Keratinocyte (primary cell): Measurements from ENCODE around the gene STK38. TPM values are rescaled to one million over a fixed set of nuclear protein-coding genes. Genes with fewer than 3 reads are reported as not detected.
A peak's percentile ranks its signal among the peaks of the same experiment; 100 is the strongest.

ENCODE experiments used
- DNase-seq: peaks from one replicate; pipeline ENCODE4 v3.0.0-alpha.2; 2011; ENCODE audit warnings: low read depth, missing footprints, low spot score
- FAIRE-seq: peaks from 2 replicates; lab custom pipeline; 2011; peaks lifted over from hg19 to GRCh38; lab: Jason Lieb, UNC
- H2AFZ ChIP-seq: 2 replicates; pipeline ENCODE4 v1.6.0; 2012; ENCODE audit warnings: low read length, control low read depth, inconsistent platforms; ENCODE audit not compliant: control insufficient read depth
- H3K27ac ChIP-seq: 2 replicates; pipeline ENCODE4 v1.5.1; 2011; ENCODE audit warnings: low read length; ENCODE audit not compliant: control insufficient read depth, insufficient read depth
- H3K27me3 ChIP-seq: 3 replicates; pipeline ENCODE4 v1.6.0; 2011; ENCODE audit warnings: low read length; ENCODE audit not compliant: control insufficient read depth, insufficient read depth; ENCODE audit errors: extremely low read depth
- H3K36me3 ChIP-seq, 2 experiments: 2 replicates in 1 of 2; 3 replicates in 1 of 2; pipeline ENCODE4 v1.5.1; 2011; ENCODE audit warnings: low read length in 2 of 2, mild to moderate bottlenecking in 1 of 2; ENCODE audit not compliant: control insufficient read depth in 2 of 2, insufficient read depth in 2 of 2; ENCODE audit errors: extremely low read depth in 1 of 2
- H3K4me1 ChIP-seq: 3 replicates; pipeline ENCODE4 v1.5.1; 2011; ENCODE audit warnings: low read length; ENCODE audit not compliant: control insufficient read depth, insufficient read depth; ENCODE audit errors: extremely low read depth
- H3K4me2 ChIP-seq: 3 replicates; pipeline ENCODE4 v1.6.0; 2011; ENCODE audit warnings: low read depth, low read length; ENCODE audit not compliant: control insufficient read depth, insufficient read depth; ENCODE audit errors: extremely low read depth
- H3K4me3 ChIP-seq, 3 experiments: fragments of 200-600 bp in 1 of 3; sonication (generic) in 1 of 3; 2 replicates in 2 of 3; 3 replicates in 1 of 3; pipeline ENCODE4 v1.5.1; 2011 to 2016; ENCODE audit warnings: low read length in 3 of 3, mild to moderate bottlenecking in 3 of 3, control low read depth in 2 of 3, inconsistent platforms in 1 of 3, low read depth in 1 of 3, mixed read lengths in 1 of 3, mixed run types in 1 of 3, moderate library complexity in 1 of 3; ENCODE audit not compliant: control insufficient read depth in 2 of 3, insufficient read depth in 2 of 3; ENCODE audit errors: extremely low read depth in 1 of 3
- H3K79me2 ChIP-seq: 2 replicates; pipeline ENCODE4 v1.6.0; 2012; ENCODE audit warnings: low read length; ENCODE audit not compliant: control insufficient read depth, insufficient read depth
- H3K9ac ChIP-seq: 3 replicates; pipeline ENCODE4 v1.6.0; 2011; ENCODE audit warnings: low read length; ENCODE audit not compliant: control insufficient read depth, insufficient read depth; ENCODE audit errors: extremely low read depth
- H3K9me1 ChIP-seq: 3 replicates; pipeline ENCODE4 v1.6.0; 2011; ENCODE audit warnings: low read length; ENCODE audit not compliant: control insufficient read depth, insufficient read depth; ENCODE audit errors: extremely low read depth
- H3K9me3 ChIP-seq: 2 replicates; pipeline ENCODE4 v1.5.1; 2012; ENCODE audit warnings: low read depth, low read length; ENCODE audit not compliant: control insufficient read depth
- H4K20me1 ChIP-seq: 3 replicates; pipeline ENCODE4 v1.6.0; 2011; ENCODE audit warnings: low read length; ENCODE audit not compliant: control insufficient read depth, insufficient read depth; ENCODE audit errors: extremely low read depth
- CTCF ChIP-seq, 3 experiments: IDR thresholded peaks in 1 of 3; conservative IDR thresholded peaks in 1 of 3; optimal IDR thresholded peaks in 1 of 3; 2 replicates in 2 of 3; 3 replicates in 1 of 3; pipeline versions ENCODE3 to v1.5.1; 2011; ENCODE audit warnings: low read length in 3 of 3, mild to moderate bottlenecking in 3 of 3, moderate library complexity in 2 of 3, control low read depth in 1 of 3, inconsistent platforms in 1 of 3; ENCODE audit not compliant: insufficient read depth in 2 of 3; ENCODE audit errors: extremely low read depth in 1 of 3
- EZH2 ChIP-seq: IDR thresholded peaks from one replicate; pipeline ENCODE4 v1.6.1; 2012; ENCODE audit warnings: inconsistent platforms, mild to moderate bottlenecking, low read length, moderate library complexity
- dilution Hi-C: fragments of 300-500 bp; cut with MboI; formaldehyde crosslinking; loops from one replicate; pipeline ENCODE4 v1.7.0; 2020; ENCODE audit warnings: low sequenced_read_pairs; ENCODE audit not compliant: extremely low pct_ligation_motif_present
- polyA minus RNA-seq, 3 experiments: library from RNA; depleted of rRNA, polyadenylated mRNA; stranded (reverse); fragments of >200 nt; gene quantifications; 1 replicate in 1 of 3; 2 replicates in 1 of 3; 3 replicates in 1 of 3; pipeline ENCODE4 v1.2.3, GENCODE V29; 2011
- polyA plus RNA-seq, 5 experiments: library from polyadenylated mRNA; depleted of rRNA in 3 of 5; stranded (reverse) in 3 of 5; stranded (forward) in 1 of 5; unstranded in 1 of 5; fragments of >200 nt; gene quantifications; 1 replicate in 1 of 5; 2 replicates in 3 of 5; 3 replicates in 1 of 5; pipeline versions ENCODE4 v1.2.1 to v1.2.3, GENCODE V29; 2011 to 2012; ENCODE audit warnings: missing spikeins in 2 of 5, low read depth in 1 of 5, low replicate concordance in 1 of 5

STK38 gene
- polyA plus RNA-seq (16.1 to 28.4 TPM (median 24.4 TPM) in 3 replicates), polyA minus RNA-seq (11.6 to 19.2 TPM (median 13.8 TPM) in 3 replicates)
- polyA plus RNA-seq (2011; ENCODE audit: low read depth): 28.7 TPM
- 19.3 and 33.2 TPM in 2 replicates for polyA plus RNA-seq (2011; cell fraction: cytosol; rRNA removed)
- 44.1 and 53.0 TPM in 2 replicates for polyA plus RNA-seq (2011; cell fraction: nucleus; rRNA removed)
- 25.6 and 26.2 TPM in 2 replicates for polyA plus RNA-seq (2012; ENCODE audit: low replicate concordance)
- polyA minus RNA-seq (2011; cell fraction: cytosol; rRNA and poly(A)+ RNA removed): 9.2 TPM
- polyA minus RNA-seq (2011; cell fraction: nucleus; rRNA and poly(A)+ RNA removed): 12.9 and 26.6 TPM in 2 replicates

- DNase-seq (peak; percentile 44), FAIRE-seq (no peak)
- Histone ChIP-seq H3K9me1 (no peaks in the 10 kb centered on the region), H3K27me3 (no peaks in the 10 kb centered on the region), H3K79me2 (peaks cover 42% of the 10 kb centered on the region), H3K4me3 (peak within 1 kb of the TSS; percentile 95 to 100 (median 97)), H4K20me1 (no peaks in the 10 kb centered on the region), H3K9ac (peak within 1 kb of the TSS; percentile 92), H3K27ac (peak within 1 kb of the TSS; percentile 86), H3K36me3 (no peaks in the 10 kb centered on the region), H3K4me2 (peak within 1 kb of the TSS; percentile 96), H3K9me3 (no peaks in the 10 kb centered on the region), H3K4me1 (peaks cover 18% of the 10 kb centered on the region), H2AFZ (peak within 1 kb of the TSS; percentile 98)
- dilution Hi-C loops: no loop called here
- TF ChIP-seq CTCF (optimal IDR thresholded peaks at IDR 0.05 in 1 of 3, IDR thresholded peaks at IDR 0.05 in 1 of 3, conservative IDR thresholded peaks at IDR 0.05 in 1 of 3; ENCODE audit: extremely low read depth in 1 of 3, insufficient read depth in 2 of 3, low read length in 3 of 3) (peak in 2 of 3 experiments; percentile 14 to 54), EZH2 (no peak)
These were observed at the start of gene STK38 for GRCh38 chr6:36546920-36547645. TSS of gene STK38 (minus strand) at chr6:36547479. CDS start at chr6:36540202, 7,277 bp downstream.

GRCh38 chr6:36596356-36596755 is 49.1 kb upstream of the STK38 start:
- Histone ChIP-seq H3K27ac (peak overlapping the region; percentile 99), H3K9me3 (no peaks in the 10 kb centered on the region), H3K9ac (peak overlapping the region; percentile 99), H3K4me3 (peak overlapping the region; percentile 83 to 100 (median 99)), H4K20me1 (peaks cover 64% of the 10 kb centered on the region), H3K27me3 (no peaks in the 10 kb centered on the region), H3K4me2 (peak overlapping the region; percentile 97), H3K79me2 (peaks cover 75% of the 10 kb centered on the region), H3K36me3 (peaks cover 16 to 55% of the 10 kb centered on the region in 2 experiments), H3K4me1 (peaks cover 44% of the 10 kb centered on the region), H2AFZ (no peak overlapping the region), H3K9me1 (no peaks in the 10 kb centered on the region)
- DNase-seq (no peak), FAIRE-seq (no peak)
- TF ChIP-seq CTCF (optimal IDR thresholded peaks at IDR 0.05 in 1 of 3, IDR thresholded peaks at IDR 0.05 in 1 of 3, conservative IDR thresholded peaks at IDR 0.05 in 1 of 3; ENCODE audit: extremely low read depth in 1 of 3, insufficient read depth in 2 of 3, low read length in 3 of 3) (no peak), EZH2 (no peak)
- dilution Hi-C loops: no loop called here
